OCI-LY7 (cell line): ENCODE results near the gene GNB1.

Source experiments
- CTCF ChIP-seq: fragments of 200-600 bp; sonication (generic); conservative IDR thresholded peaks from 2 replicates; pipeline ENCODE4 v1.5.1; 2014; ENCODE audit warnings: mild to moderate bottlenecking, antibody characterized with exemption, low read length, moderate library complexity, mixed read lengths
- EZH2phosphoT487 ChIP-seq: fragments of 200-600 bp; sonication (generic); IDR thresholded peaks from 2 replicates; pipeline ENCODE4 v1.6.1; 2018; ENCODE audit warnings: low read depth, borderline replicate concordance, mild to moderate bottlenecking, mixed run types, antibody characterized with exemption, low read length, moderate library complexity, mixed read lengths

DNA sequence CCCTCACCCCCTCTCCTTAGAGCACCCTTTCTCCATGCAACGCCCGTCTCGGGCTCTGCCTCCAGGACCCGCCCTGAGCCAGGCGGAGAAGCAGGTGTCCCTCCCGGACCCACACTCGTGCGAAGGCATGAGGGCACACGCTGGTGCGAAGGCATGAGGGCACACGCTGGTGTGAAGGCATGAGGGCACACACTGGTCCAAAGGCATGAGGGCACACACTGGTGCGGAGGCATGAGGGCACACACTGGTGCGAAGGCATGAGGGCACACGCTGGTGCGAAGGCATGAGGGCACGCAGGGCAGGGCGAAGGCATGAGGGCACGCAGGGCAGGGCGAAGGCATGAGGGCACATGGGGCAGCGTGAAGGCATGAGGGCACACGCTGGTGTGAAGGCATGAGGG is 34.0 kb upstream of the GNB1 start:
- no peak for TF ChIP-seq CTCF
- TF ChIP-seq EZH2phosphoT487: no peak
